Right lobe of liver (tissue), 6 donors: ENCODE data around the gene SHISA4. TPM values are rescaled to one million over a fixed set of nuclear protein-coding genes. Genes with fewer than 3 reads are reported as not detected.

Source experiments
- ATAC-seq, 4 donors: fragments of 200-7000 bp; cut with Tn5 transposase; one replicate each; pipeline ENCODE4 v1.9.1; 2020; ENCODE audit warnings: mild to moderate bottlenecking in 4 of 4, moderate library complexity in 4 of 4
- DNase-seq, 3 donors: peaks; one replicate each; pipeline ENCODE4 v3.0.0-alpha.2; 2020
- H3K27ac ChIP-seq, 3 donors: fragments of 200-600 bp; one replicate each; pipeline ENCODE4 v1.8.0; 2022
- H3K27me3 ChIP-seq, 2 donors: fragments of 200-600 bp; one replicate each; pipeline ENCODE4 v1.8.0; 2022
- H3K36me3 ChIP-seq, 4 donors: fragments of 200-600 bp; sonication (generic) in 1 of 4; one replicate each; pipeline versions ENCODE4 v1.5.1 to v1.8.0; 2017 to 2022; ENCODE audit warnings: control low read depth in 1 of 4
- H3K4me1 ChIP-seq, 4 donors: fragments of 200-600 bp; sonication (generic) in 1 of 4; one replicate each; pipeline versions ENCODE4 v1.5.1 to v1.8.0; 2017 to 2022; ENCODE audit warnings: control low read depth in 1 of 4
- H3K4me3 ChIP-seq, 3 donors: fragments of 200-600 bp; one replicate each; pipeline ENCODE4 v1.8.0; 2022
- H3K9me3 ChIP-seq, 4 donors: fragments of 200-600 bp; sonication (generic) in 1 of 4; one replicate each; pipeline versions ENCODE4 v1.5.1 to v1.8.0; 2017 to 2022; ENCODE audit warnings: control low read depth in 1 of 4
- CTCF ChIP-seq, 4 donors: fragments of 200-600 bp in 3 of 4; fragments of 450-650 bp in 1 of 4; IDR thresholded peaks; one replicate each; pipeline versions ENCODE4 v1.5.1 to v1.8.0; 2016 to 2022; ENCODE audit warnings: antibody characterized with exemption in 4 of 4, mild to moderate bottlenecking in 2 of 4
- POLR2A ChIP-seq: fragments of 450-650 bp; IDR thresholded peaks from one replicate; pipeline ENCODE4 v1.6.1; 2017; ENCODE audit warnings: antibody characterized with exemption, mild to moderate bottlenecking
- WGBS: methylation state at CpG from one replicate; pipeline ENCODE4 v1.1.6; 2018; ENCODE audit warnings: low coverage, low lambda C conversion rate; ENCODE audit not compliant: insufficient coverage; ENCODE audit errors: missing lambda C conversion rate; 5-methylcytosine and 5-hydroxymethylcytosine counted together
- intact Hi-C, 2 donors: fragments of 100-400 bp; cut with DNase I; formaldehyde crosslinking; loops; one replicate each; pipeline versions ENCODE4 v1.11.2 to v1.14.1; 2022
- total RNA-seq, 6 experiments: library from RNA; depleted of rRNA in 2 of 6; stranded (reverse); fragments of >200 nt in 2 of 6; fragmentation: NEBNext Ultra II Directional in 3 of 6; extraction: Animal tissue kit (Norgen Biotek cat#: 25700) in 3 of 6; gene quantifications; one replicate each; pipeline versions ENCODE4 v1.1.0 to v1.2.4, GENCODE V29; 2016 to 2023
- donor health status: DM: no; HTN: yes; CAD: no.
- donor health status: DM: no; HTN: no; CAD: no.
- donor health status: DM: no; HTN: no; CAD: no.
- donor health status: DM: no; HTN: yes; CAD: no.
- donor health status: DM: no; HTN: yes; CAD: no.

SHISA4 gene
- total RNA-seq, 6 experiments from 2014 or later: 2.5 to 8.1 (median 4.8) TPM

GRCh38 chr1:201914456-201915235 lies 25.9 kb downstream of the SHISA4 start:
- ATAC-seq (no peak), DNase-seq (no peak)
- intact Hi-C loops: no loop called here
- no peaks in the 10 kb centered on the region for H3K27me3 ChIP-seq
- H3K9me3 ChIP-seq: no peaks in the 10 kb centered on the region
- TF ChIP-seq POLR2A (no peak), CTCF (IDR thresholded peaks at IDR 0.05) (no peak)
- H3K36me3 ChIP-seq: no peaks in the 10 kb centered on the region
- no peak overlapping the region for H3K4me3 ChIP-seq
- no peaks in the 10 kb centered on the region for H3K4me1 ChIP-seq
- WGBS: 77% methylated on average over 13 of the region's 14 CpGs
- H3K27ac ChIP-seq: no peak overlapping the region

GRCh38 chr1:201916649-201917249 lies 28.1 kb downstream of the SHISA4 start:
- 37% methylated on average over 7 of the region's 11 CpGs for WGBS
- TF ChIP-seq CTCF (IDR thresholded peaks at IDR 0.05): no peak
- Histone ChIP-seq H3K27me3 (no peaks in the 10 kb centered on the region), H3K9me3 (no peaks in the 10 kb centered on the region), H3K36me3 (no peaks in the 10 kb centered on the region), H3K4me3 (no peak overlapping the region), H3K27ac (peak overlapping the region in 1 of 3 donors; percentile 4), H3K4me1 (no peaks in the 10 kb centered on the region)
- intact Hi-C loops: no loop called here
- ATAC-seq: peak; percentile 80 to 95 (median 90)
- peak; percentile 71 to 84 (median 79) for DNase-seq

- Histone ChIP-seq H3K4me1 (no peaks in the 10 kb centered on the region), H3K9me3 (no peaks in the 10 kb centered on the region), H3K27me3 (no peaks in the 10 kb centered on the region), H3K27ac (peak overlapping the region in 2 of 3 donors; percentile 13 to 43), H3K4me3 (no peak overlapping the region), H3K36me3 (no peaks in the 10 kb centered on the region)
- intact Hi-C loops: no loop called here
- TF ChIP-seq CTCF (IDR thresholded peaks at IDR 0.05) (no peak), POLR2A (no peak)
- DNase-seq: no peak
- 61% methylated on average over 3 of the region's 7 CpGs for WGBS
- peak in 2 of 4 donors; percentile 16 to 30 for ATAC-seq
These were observed 28.8 kb downstream of the SHISA4 start for GRCh38 chr1:201917362-201918033.

GRCh38 chr1:201918343-201918742 lies 29.6 kb downstream of the SHISA4 start:
- no peak overlapping the region for H3K4me3 ChIP-seq
- no peaks in the 10 kb centered on the region for H3K36me3 ChIP-seq
- TF ChIP-seq CTCF (IDR thresholded peaks at IDR 0.05): no peak
- no peak for TF ChIP-seq POLR2A
- no peaks in the 10 kb centered on the region for H3K4me1 ChIP-seq
- H3K9me3 ChIP-seq: no peaks in the 10 kb centered on the region
- H3K27me3 ChIP-seq: no peaks in the 10 kb centered on the region
- ATAC-seq (no peak), DNase-seq (no peak)
- intact Hi-C loops: no loop called here
- no peak overlapping the region for H3K27ac ChIP-seq
- WGBS: 61% methylated on average over 3 of the region's 5 CpGs
